Colonic mucosa (tissue), 4 donors: Measurements from ENCODE around the gene UBAP2L. TPM values are rescaled to one million over a fixed set of nuclear protein-coding genes. Genes with fewer than 3 reads are reported as not detected.

Source experiments
- DNase-seq: peaks from one replicate; pipeline ENCODE4 v3.0.0-alpha.2; 2020
- H3K27ac ChIP-seq: fragments of 200-600 bp; one replicate; pipeline ENCODE4 v1.8.0; 2021
- H3K27me3 ChIP-seq: fragments of 200-600 bp; one replicate; pipeline ENCODE4 v1.8.0; 2021
- H3K36me3 ChIP-seq: fragments of 200-600 bp; one replicate; pipeline ENCODE4 v1.8.0; 2021
- H3K4me1 ChIP-seq: fragments of 200-600 bp; one replicate; pipeline ENCODE4 v1.8.0; 2021; ENCODE audit warnings: mild to moderate bottlenecking
- H3K4me3 ChIP-seq: fragments of 200-600 bp; one replicate; pipeline ENCODE4 v1.8.0; 2021
- H3K9ac ChIP-seq, 2 donors: one replicate each; pipeline ENCODE4 v1.7.0; 2013; ENCODE audit warnings: control low read depth in 2 of 2, low read depth in 2 of 2, low read length in 2 of 2
- H3K9me3 ChIP-seq: fragments of 200-600 bp; one replicate; pipeline ENCODE4 v1.8.0; 2021
- CTCF ChIP-seq: fragments of 200-600 bp; IDR thresholded peaks from one replicate; pipeline ENCODE4 v1.8.0; 2022; ENCODE audit warnings: antibody characterized with exemption, mild to moderate bottlenecking
- intact Hi-C: fragments of 100-400 bp; cut with DNase I; formaldehyde crosslinking; loops from one replicate; pipeline ENCODE4 v1.14.1; 2022
- total RNA-seq, 2 donors: library from RNA; stranded (reverse); fragmentation: NEBNext Ultra II Directional in 1 of 2; extraction: Animal tissue kit (Norgen Biotek cat#: 25700) in 1 of 2; gene quantifications; one replicate each; pipeline ENCODE4 v1.2.1, GENCODE V29; 2021
- donor health status: healthy.
- donor health status: DM: no; HTN: no; CAD: no.
- donor health status: DM: no; HTN: no; CAD: no.

Gene UBAP2L
- total RNA-seq, 2 donors from 2014 or later = 84.8 to 102 TPM

GRCh38 chr1:154182344-154183045 lies 38.3 kb upstream of the UBAP2L start:
- no peaks in the 10 kb centered on the region for H3K36me3 ChIP-seq
- peak overlapping the region; percentile 99 for H3K27ac ChIP-seq
- H3K9me3 ChIP-seq = no peaks in the 10 kb centered on the region
- peaks cover 33% of the 10 kb centered on the region for H3K4me1 ChIP-seq
- intact Hi-C loops = no loop called here
- peak overlapping the region; percentile 95 for H3K4me3 ChIP-seq
- peak; percentile 92 for DNase-seq
- H3K27me3 ChIP-seq = no peaks in the 10 kb centered on the region
- H3K9ac ChIP-seq = peak overlapping the region; percentile 92 to 94
- no peak for TF ChIP-seq CTCF

DNA sequence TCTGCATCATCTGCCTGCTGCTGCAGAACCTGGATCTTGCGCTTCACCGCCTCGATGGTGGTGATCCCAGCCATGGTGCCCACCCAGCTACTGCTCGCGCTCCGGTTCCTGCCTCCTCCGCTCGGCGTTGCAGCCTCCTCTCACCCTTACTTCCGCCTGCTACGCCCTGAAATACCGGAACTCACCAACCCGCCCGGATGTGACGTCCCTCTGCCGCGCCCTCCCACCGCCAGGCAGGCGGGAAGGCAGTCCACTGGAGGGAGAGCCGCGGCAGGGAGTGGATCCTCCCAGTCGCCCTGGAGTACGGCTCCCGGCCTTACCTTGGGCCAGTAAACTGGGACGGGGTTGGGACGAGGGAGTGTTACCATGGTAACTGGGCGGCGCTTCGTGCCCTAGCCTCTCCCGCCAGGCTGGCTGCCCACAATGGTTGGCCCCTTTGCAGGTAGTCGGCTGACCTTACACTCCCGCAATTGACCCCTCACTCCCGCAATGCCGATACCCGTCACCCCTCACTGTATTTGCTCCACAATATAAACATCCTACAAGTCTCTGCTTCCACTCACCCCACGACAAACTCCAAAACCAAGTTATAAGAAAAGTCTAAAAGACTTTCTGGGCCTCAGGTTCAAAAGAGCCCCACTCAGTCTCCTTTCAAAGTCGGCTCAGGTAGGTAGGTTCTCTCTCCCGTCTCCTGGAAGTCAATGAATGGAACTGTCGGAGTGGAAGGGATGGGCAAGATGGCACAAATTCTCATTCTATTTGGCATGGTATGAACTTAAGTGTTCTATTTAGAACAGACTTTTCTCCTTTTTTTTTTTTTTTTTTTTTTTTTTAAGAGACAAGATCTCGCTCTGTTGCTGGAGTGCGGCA lies 37.5 kb upstream of the UBAP2L start:
- intact Hi-C loops = no loop called here
- peak; percentile 99 for DNase-seq
- no peak for TF ChIP-seq CTCF
- Histone ChIP-seq H3K4me3 (peak overlapping the region; percentile 95), H3K9me3 (no peaks in the 10 kb centered on the region), H3K27me3 (no peaks in the 10 kb centered on the region), H3K36me3 (no peaks in the 10 kb centered on the region), H3K4me1 (peaks cover 31% of the 10 kb centered on the region), H3K27ac (peak overlapping the region; percentile 99), H3K9ac (peak overlapping the region; percentile 92 to 94)

DNA sequence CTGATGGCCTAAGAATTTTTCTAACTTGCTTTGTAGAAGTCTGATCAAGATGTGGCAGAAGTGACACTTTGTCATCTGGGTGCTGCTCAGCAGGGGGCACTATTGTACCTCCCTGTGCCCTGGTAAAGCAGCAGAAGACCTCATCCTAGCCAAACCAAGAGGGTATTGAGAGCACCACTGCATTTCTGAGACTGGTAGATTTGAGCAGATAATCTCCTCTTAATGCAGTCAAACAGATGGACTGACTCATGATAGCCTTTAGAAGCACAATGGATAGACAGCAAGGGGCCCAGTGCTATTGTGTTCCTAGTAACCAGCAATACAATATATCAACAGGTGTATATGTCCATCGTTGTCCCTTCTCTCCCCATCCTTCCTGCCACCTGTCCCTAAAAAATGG lies 34.6 kb upstream of the UBAP2L start:
- no peak overlapping the region for H3K27ac ChIP-seq
- intact Hi-C loops = no loop called here
- peak; percentile 47 for TF ChIP-seq CTCF

GRCh38 chr1:154186852-154187501 lies 33.8 kb upstream of the UBAP2L start:
- no peak for DNase-seq

More for the DNA sequence above, 34.6 kb upstream of the UBAP2L start:
- Histone ChIP-seq H3K36me3 (no peaks in the 10 kb centered on the region), H3K27me3 (no peaks in the 10 kb centered on the region), H3K4me1 (peaks cover 9% of the 10 kb centered on the region), H3K4me3 (no peak overlapping the region), H3K9me3 (no peaks in the 10 kb centered on the region), H3K9ac (no peak overlapping the region)
- DNase-seq = peak; percentile 77

More at GRCh38 chr1:154186852-154187501, 33.8 kb upstream of the UBAP2L start:
- no peak overlapping the region for H3K27ac ChIP-seq
- H3K4me1 ChIP-seq = peaks cover 6% of the 10 kb centered on the region
- H3K9ac ChIP-seq = no peak overlapping the region
- intact Hi-C loops = no loop called here
- no peaks in the 10 kb centered on the region for H3K27me3 ChIP-seq
- no peaks in the 10 kb centered on the region for H3K9me3 ChIP-seq
- H3K4me3 ChIP-seq = no peak overlapping the region
- TF ChIP-seq CTCF = no peak
- H3K36me3 ChIP-seq = no peaks in the 10 kb centered on the region
